GM21723 (cell line): ENCODE measurements around the gene CLEC4A.
"Not testable (repeated sequence)": the region's sequence is repeated elsewhere in the genome, so short reads cannot be mapped to it uniquely, and the experiment has no call there.

ENCODE experiments used
- ATAC-seq: cut with Tn5 transposase; IDR thresholded peaks from one replicate; pipeline ENCODE4 v1.9.1; 2021; ENCODE audit warnings: mild to moderate bottlenecking, moderate library complexity; ENCODE audit not compliant: unreplicated experiment

CLEC4A gene

DNA sequence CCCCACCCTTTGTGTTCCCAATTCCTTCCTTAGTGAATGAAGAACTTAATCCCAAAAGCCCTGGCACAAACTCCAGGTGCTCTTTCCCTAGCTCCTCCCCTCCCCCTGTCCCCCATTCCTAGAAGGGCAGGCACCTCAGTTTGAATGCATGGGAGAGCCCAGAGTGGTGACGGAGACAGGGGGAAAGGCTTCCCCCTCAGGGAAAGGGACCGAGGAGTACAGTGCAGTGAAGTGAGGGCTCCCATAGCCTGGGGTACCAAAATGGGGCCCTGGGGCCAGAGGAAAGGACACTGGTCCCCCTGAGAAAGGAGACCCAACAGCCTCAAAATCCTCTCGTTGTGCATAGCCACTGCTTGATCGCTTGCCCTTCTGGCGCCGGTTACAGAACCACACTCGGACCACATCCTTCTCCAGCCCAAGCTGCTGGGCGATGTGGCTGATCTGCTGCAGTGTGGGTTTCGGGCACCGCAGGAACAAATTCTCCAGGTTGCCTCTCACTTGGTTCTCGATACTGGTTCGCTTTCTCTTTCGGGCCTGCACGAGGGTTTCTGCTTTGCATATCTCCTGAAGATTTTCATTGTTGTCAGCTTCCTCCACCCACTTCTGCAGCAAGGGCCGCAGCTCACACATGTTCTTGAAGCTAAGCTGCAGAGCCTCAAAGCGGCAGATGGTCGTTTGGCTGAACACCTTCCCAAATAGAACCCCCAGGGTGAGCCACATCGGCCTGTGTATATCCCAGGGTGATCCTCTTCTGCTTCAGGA lies 10.4 kb downstream of the CLEC4A start:
- not testable (repeated sequence) for ATAC-seq

DNA sequence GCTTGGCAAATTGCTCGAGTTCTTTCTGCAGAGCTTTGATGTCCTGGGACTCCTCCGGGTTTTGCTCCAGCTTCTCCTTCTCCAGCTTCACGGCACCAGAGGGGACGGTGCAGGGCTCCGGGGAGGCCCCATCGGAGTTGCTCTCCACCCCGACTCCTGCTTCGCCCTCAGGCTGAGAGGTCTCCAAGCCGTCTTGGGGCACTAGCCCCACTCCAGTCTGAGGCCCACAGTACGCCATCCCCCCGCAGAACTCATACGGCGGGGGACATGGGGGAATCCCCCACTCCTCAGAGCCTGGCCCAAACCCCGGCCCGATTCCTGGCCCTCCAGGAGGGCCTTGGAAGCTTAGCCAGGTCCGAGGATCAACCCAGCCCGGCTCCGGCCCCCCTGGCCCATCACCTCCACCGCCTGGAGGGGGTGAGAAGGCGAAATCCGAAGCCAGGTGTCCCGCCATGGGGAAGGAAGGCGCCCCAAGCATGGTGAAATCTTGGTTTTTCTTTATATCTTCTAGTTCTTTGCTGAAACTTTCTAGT lies 11.0 kb downstream of the CLEC4A start:
- not testable (repeated sequence) for ATAC-seq

DNA sequence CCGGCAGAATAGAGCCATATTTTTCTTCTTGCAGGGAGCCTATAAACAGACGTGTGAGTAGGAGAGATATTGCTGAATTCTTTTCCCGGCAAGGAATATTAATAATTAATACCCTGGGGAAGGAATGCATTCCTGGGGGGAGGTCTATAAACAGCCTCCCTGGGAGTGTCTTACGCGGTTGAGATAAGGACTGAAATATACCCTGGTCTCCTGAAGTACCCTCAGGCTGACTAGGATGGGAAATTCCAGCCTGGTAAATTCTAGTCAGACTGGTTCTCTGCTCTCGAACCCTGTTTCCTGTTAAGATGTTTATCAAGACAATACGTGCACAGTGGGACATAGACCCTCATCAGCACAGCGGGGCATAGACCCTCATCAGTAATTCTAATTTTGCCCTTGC lies 18.2 kb downstream of the CLEC4A start:
- ATAC-seq: not testable (repeated sequence)

DNA sequence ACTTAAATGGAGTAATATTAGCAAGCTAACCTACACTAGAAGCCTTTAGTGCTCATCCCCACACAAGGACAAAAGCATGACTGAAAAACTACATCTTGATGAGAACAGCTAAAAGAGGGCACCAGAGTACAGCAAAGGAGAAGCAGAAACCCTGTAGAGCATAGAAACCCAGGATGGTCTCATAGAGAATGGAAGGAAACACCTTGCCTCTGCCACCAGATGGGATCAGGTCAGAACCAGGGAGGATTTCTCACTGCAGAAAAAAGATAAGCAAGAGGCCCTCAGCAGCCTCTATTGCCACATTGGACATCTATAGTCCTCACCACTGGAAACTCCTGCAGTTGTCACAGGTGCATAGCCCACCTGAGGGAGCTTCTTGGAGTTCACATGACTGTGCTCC lies 19.8 kb downstream of the CLEC4A start:
- no peak for ATAC-seq

DNA sequence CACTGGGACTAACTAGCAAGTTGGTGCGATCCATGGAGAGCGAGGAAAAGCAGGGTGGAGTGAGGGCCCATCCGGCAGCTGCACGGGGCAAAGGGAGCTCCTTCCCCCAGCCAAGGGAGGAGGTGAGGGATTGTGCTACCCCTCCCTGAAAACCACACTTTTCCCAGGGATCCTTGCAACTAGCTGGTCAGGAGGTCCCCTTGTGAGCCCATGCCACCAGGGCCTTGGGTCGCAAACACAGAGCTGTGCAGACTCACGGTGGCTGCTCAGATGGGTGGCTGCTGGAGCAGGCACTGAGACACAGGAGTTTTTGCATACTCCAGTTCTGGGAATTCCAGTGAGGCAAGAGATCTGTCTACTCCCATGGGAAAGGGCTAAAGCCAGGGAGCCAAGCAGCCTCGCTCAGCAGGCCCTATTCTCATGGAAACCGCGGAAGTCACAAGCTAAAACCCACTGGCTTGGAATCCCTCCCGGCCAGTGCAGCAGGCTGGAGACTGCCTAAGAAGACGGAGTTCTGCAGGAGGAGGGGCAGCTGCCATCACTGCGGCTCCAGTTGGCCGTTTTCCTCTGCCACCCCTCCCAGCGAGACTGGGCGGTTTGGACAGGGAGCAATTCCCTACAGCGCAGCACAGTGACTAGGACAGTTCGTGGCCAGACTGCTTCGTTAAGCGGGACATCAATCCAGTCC lies 22.5 kb downstream of the CLEC4A start:
- no peak for ATAC-seq

DNA sequence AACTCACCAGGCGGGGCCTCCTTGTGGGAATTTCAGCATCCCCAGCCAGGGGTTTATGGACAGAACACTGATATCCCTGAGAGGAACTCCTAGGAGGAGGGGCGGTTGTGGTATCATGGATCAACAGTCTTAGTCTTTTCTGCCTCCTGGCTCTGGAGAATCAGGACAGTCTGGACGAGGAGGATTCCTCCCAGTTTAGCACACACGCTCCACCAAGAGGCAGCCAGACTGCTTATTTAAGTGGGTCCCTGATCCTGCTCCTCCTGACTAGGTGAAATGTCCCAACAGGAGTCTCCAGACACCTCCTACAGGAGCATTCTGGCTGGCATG lies 23.0 kb downstream of the CLEC4A start:
- no peak for ATAC-seq

DNA sequence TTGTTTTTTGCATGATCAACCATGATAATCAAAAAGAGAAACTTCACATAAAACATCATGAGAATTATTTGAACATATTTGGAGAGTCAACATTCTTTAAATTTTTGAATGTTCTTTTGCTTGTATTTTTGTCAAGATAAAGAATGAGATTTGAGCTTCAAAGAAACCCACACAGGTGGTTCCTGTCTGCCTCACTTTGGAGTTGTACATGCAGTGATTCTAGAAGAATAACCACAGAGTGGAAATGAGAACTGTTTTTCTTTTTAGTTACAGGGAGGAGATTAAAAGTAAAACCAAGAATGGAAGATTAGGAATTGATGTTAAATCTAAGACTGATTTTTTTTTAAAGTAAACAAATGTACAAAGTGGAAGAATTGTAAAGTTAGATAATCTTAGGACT lies 31.1 kb downstream of the CLEC4A start:
- no peak for ATAC-seq

DNA sequence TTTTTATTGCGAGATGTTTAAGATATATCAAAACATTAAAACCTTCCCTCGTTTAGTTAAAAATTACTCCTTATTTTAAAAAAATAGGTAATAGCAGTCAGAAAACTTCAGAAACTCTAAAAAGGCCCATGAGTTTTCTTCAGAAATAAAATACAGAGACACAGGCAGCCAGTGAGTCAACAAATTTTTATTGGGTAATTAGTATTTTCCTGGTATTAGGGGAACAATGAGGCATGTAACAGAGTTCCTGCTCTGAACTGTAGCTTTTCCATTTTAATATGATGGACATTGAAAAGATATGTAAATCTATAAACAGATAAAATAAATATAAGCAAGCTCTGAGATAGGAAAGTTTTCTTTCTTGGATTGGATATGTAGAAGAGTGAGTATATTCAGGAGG lies 33.0 kb downstream of the CLEC4A start:
- ATAC-seq: no peak

DNA sequence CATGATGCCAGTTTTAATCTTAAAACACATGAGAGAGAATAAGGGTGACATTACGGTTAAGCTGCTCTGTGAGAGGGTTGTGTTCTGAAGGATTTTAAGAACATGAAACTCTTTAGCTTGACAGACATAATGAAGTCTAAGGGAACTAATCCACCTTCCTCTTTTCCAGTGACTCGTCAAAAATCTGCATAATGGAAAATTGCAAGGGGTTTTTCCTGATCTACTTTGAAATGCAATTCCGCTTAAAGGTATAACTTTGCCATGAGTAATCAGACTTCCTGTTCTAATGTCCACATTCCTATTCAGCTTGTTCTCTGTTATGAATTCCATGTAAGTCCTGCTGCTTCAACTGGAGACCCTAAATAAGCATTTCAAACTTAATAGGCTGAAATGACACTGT lies 33.4 kb downstream of the CLEC4A start, which contains the start of gene ZNF705A:
Gene ZNF705A (plus strand): TSS at position 171 of the 400 bp plus-strand sequence. CDS start 15,611 bp downstream, outside the sequence.
- no peak for ATAC-seq

DNA sequence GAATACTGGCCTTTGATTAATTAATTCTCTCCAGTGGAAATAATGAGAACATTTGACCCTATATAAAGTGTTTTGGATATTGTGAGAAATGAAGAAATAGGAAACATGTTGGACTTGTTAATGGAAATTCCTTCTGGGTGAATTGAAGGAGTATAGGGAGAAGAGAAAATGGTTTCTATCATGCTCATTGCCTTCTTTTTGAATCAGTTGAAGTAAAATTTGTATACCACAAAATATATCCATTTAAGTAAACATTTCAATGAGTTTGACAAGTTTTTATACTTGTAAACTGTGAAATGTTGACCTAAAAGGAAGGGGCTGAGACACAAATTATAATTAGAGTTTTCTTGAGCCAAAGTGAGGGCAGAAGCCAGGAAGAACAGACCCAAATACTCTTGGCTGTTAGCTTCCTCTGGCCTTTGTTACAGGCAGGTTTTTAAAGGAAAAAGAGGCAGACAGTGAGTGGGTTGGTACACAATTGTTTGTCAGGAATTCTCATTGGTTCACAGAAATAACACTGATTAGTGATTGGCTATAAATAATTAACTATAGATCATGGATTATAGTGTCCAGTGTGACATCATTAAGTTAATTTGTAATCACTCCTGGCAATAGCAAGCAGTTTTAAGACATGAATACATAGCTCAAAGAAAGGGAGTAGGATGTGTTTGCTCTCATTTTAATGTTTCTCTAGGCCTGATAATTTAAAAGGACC lies 34.2 kb downstream of the CLEC4A start:
- ATAC-seq: no peak

DNA sequence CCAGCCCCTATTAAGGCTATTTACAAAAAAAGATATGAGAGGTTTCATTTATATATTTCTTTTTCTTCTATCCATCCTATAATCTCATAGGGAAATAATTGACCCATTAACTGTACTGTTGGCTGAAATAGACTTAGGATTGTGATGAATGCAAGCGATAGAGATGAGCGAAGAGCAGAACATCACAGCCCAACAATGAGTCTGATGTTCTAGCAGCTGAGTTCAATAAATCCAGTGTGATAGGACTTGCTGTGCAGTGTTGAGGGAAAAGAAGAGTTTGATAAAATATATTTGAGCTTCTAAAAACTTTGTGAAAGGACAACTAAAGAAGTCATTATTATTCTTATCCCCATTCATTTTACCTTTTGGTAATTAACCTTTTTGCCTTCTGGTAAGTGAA lies 49.5 kb downstream of the CLEC4A start:
- ATAC-seq: not testable (repeated sequence)

DNA sequence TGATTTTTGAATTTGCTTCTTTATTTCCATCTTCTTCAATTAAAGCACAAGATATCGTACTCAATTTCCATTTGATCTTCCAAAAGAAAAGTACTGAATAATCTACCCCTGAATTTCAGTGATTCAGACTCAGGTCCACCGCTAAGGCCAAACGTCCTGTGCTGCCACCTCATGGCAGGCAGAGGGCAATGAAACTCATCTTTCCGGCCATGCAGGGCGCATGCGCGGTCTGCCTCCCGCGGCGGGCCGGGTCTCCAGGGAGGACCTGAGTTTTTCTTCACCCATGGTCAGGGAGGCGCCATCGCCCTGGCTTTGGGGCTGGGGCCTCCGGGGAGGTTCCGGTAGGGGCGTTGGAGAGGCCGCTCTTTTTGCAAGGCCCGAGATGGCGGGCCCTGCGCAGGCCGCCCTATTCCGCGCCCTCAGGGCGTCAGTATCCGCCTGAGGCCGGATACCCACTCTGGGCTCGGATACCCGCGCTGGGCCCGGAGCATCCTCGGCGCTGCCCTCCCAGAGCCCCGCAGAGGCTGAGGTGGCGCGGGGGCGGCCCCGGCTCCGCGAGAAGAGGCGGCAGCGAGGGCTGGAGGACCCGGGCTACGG lies 56.7 kb downstream of the CLEC4A start:
- ATAC-seq: not testable (repeated sequence)

DNA sequence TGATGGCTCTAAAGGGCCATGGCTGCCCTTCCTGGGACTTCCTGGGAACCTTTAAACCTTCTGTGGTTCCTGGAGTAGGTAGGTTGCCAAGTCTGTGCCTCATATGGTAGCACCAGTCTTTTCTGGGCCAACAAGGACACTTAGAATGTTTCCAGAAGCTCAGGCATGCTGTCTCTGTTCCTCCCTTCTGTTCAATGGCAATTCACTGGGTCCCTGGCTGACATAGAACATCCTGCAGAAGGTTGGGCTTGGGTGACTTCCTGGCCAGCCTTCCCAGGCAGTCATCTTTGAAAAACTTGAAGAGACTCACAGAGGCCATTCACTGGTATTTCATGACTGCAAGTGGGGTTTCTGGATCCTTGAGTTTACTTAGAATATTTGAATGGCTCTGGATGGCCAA lies 57.9 kb downstream of the CLEC4A start:
- ATAC-seq: not testable (repeated sequence)

DNA sequence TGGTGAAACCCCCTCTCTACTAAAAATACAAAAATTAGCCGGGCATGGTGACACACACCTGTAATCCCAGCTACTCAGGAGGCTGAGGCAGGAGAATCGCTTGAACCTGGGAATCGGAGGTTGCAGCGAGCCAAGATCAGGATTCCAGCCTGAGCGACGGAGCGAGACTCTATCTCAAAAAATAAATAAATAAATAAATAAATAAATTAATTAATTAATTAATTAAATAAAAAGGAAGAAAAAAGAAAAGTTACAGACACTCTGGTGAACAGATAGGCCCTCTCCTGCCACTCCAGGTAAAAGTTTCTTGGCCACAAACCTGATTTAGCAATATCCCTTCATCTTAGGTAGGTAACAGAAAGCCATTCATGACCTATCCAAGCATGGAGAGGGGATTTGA lies 59.5 kb downstream of the CLEC4A start:
- not testable (repeated sequence) for ATAC-seq

DNA sequence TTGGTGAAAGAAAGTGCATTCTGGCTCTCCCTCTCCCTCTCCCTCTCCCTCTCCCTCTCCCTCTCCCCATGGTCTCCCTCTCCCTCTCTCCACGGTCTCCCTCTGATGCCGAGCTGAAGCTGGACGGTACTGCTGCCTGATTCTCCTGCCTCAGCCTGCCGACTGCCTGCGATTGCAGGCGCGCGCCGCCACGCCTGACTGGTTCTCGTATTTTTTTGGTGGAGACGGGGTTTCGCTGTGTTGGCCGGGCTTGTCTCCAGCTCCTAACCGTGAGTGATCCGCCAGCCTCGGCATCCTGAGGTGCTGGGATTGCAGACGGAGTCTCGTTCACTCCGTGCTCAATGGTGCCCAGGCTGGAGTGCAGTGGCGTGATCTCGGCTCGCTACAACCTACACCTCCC lies 59.9 kb downstream of the CLEC4A start:
- ATAC-seq: not testable (repeated sequence)

DNA sequence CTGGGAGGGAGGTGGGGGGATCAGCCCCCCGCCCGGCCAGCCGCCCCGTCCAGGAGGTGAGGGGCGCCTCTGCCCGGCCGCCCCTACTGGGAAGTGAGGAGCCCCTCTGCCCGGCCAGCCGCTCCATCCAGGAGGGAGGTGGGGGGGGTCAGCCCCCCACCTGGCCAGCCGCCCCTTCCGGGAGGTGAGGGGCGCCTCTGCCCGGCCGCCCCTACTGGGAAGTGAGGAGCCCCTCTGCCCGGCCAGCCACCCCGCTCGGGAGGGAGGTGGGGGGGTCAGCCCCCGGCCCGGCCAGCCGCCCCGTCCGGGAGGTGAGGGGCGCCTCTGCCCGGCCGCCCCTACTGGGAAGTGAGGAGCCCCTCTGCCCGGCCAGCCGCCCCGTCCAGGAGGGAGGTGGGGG lies 60.8 kb downstream of the CLEC4A start:
- not testable (repeated sequence) for ATAC-seq

DNA sequence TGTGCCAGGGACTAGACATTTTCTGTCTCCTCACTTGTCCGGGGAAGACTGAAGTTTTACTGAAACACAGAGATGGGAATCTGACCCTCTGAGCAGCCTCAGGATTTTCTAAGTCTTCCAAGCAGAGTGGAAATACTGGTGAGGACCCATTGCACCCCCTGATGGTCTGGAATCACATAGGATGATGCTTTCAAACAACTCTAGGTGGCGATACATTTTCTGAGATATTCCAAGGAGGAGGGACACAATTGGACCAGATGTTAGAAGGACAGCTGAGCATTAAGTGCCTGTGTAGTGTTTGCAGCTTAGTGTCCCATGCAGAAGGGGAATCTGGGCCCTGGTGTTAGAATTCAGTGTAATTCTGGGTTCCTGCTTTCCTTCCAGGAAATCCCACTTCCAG lies 64.7 kb downstream of the CLEC4A start:
- ATAC-seq: not testable (repeated sequence)
